Myocyte (in vitro differentiated cells): Measurements from ENCODE around the gene CRMP1. TPM values are rescaled to one million over a fixed set of nuclear protein-coding genes. Genes with fewer than 3 reads are reported as not detected.
"Not testable (repeated sequence)": the region's sequence is repeated elsewhere in the genome, so short reads cannot be mapped to it uniquely, and the experiment has no call there.

Experiments
- DNase-seq: peaks from one replicate; pipeline ENCODE4 v3.0.0-alpha.2; 2012; ENCODE audit warnings: low read depth
- total RNA-seq: library from RNA; depleted of rRNA; stranded (reverse); fragments of >200 nt; gene quantifications from 2 replicates; pipeline ENCODE4 v1.2.3, GENCODE V29; 2014

The CRMP1 gene
- total RNA-seq, 1 donor from 2014 or later = 23.6 TPM

DNA sequence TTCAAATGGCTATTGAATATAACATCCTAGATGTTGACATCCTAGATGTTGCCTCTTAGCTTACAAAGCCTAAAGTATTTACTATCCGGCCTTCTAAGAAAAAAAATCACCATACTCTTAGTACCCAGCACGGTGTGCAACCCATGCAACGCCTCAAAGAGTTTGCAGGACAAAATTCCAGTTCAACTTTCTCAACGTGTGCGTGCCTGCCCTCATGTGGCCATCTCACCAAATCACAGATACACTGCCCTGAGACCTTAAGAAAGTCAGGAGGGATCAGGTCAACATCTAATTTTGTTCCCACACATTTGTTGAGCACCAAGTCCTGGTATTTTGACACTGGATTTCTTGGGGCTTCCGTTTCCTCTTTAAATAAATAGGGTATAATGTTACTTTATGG, 68.3 kb downstream of the CRMP1 start:
- peak; percentile 73 for DNase-seq

DNA sequence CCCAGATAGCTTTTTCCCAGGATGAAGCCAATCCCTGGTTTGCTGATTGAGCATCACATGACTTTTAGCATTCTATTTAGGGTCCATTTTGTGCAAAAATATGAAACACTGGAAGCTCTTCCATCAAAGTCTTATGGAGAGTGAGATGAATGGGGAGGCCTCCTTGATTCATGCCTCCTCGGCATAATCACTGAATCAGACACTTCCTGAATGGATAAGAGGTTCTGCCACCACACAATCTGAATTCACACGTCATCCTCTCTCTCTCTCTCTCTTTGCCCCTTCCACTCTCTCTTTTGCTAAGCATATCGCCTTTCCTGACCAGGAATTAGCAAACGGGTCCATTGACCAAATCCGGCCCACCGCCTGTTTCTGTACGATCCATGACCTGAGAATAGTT, 68.7 kb downstream of the CRMP1 start:
- no peak for DNase-seq

DNA sequence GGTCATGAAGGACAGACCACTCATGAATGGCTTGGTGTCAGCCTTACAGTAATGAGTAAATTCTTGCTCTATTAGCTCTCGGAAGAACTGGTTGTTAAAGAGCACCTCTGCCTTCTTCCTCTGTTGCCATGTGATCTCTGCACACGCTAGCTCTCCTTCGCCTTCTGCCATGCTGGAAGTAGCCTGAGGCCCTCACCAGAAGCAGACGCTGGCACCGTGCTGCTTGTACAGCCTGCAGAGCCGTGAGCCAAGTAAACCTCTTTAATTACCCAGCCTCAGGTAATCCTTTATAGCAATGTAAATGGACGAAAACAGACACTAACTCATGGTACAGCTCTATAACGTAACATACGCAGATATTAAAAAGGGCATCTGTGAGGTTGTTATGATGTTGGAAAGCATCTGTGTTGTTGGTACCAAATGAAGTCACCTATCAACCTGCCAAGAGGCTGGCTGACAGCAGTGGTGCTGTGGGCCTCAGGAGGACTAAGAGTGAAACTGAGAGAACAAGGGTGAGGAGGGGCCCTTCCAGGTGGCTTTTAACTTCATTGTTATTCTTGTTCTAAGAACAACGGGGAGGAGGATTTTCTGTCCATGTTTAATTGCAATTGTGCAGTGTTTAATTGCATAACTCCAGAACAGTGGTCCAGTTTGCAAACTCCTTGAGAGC, 69.2 kb downstream of the CRMP1 start:
- DNase-seq = no peak

DNA sequence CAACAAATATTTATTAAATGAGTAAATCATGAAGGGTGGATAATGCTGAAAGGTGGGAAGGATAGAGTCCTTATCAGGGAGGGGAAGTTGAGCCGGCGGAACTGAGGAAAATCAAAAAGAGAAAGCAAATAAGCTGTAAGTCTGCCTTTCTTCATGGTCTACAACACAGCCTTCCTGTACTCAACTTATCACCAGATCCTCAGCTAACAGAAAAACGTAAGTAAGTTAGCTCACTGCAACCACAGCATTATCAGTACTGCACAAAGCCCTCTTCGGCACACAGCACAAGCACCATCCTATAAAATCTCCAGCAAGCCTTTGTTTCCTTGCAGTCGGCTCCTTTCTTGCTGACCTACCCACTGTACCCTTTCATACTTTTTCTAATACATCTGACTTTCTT, 70.3 kb downstream of the CRMP1 start:
- DNase-seq = no peak

DNA sequence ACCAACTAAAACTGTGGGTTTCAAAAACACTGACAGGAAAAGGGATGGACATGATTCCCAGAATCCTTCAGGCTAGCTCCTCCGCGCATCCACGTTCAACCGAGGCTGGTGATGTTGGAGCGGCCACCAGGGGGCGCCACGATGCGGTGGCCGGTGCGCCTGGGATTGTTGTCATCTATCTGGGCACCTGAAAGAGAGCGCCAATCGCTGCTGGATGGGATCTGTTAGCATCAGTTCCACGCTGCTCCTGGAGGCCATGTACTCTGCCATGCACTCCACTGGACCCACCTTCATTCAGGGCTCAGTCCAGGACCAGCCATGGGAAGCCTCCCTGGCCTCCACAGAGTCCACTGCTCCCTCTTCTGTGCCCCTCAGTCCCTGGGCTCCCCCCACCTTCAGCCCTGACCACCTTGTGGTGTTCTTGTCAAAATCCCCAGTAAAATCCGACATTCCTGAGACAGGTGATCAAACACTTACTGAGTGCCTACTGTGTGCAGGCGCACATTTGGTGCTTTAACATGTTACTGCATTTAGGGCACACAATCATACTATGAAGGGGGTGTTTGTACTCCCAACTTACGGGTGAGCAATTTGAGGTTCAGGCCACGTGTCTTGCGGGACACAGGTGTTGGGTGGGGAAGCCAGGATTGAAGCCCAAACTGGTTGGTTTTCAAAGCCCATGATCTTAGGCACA, 71.1 kb downstream of the CRMP1 start:
- no peak for DNase-seq

DNA sequence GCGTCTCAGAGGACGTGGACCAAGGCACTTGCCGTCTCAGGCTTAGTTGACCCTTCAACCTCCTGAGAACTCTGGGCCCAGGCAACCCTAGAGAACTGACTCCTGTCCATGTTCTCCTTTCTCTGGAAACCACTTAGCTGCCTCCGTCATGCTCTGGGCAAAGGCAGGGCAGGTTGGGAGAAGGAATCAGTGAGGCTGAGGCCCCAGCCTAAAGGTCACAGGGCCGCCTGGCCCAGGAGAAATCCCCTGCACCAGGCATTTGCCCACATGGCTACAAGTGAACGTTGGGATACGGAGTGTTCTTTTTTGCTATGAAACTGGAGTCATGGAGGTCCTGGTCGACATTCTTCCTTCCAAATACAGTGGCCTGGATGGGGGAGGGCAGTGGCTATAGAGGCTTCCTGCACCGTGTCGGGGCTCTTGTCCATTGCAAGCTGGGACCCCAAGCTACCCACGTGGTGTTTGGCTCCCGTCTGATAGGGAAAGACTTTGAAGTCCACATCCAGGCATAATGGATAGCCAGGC, 76.0 kb downstream of the CRMP1 start:
- no peak for DNase-seq

DNA sequence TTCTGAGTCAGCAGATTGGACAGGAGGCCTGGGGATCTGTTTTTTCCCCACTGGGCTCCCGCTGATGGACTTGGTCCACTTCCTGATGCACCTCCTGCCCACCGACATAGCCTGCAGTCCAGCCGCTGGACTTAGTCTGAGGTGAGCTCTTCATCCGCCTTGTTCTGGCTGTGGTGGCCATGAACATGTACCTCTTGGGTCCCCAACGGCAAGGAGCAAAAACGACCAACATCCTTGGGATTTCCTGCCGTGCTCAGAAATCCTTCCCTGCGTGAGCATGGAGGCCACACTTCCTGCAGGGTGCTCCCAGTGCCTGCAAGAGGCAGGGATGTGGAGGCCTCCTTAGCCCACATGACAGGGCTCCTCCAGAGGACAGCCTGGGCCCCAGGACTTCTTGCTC, 76.8 kb downstream of the CRMP1 start:
- DNase-seq = no peak

DNA sequence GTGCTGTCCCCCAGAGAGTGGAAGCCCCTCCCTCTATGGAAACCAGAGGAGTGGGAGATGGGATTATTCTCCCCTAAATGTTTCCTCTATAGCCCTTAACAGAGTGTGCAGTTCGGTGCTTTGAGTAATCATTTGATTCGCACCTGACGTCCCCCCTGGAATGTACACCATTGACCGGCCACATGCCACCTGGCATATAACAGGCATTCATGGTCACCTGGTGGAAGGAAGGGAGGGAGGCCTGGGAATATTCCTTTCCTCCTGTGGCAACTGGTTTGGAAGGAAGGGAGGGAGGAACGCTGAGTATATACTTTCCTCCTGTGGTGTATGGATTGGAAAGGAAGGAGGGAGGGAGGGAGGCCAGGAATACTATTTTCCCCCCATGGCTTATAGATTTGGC, 77.2 kb downstream of the CRMP1 start:
- DNase-seq = no peak

DNA sequence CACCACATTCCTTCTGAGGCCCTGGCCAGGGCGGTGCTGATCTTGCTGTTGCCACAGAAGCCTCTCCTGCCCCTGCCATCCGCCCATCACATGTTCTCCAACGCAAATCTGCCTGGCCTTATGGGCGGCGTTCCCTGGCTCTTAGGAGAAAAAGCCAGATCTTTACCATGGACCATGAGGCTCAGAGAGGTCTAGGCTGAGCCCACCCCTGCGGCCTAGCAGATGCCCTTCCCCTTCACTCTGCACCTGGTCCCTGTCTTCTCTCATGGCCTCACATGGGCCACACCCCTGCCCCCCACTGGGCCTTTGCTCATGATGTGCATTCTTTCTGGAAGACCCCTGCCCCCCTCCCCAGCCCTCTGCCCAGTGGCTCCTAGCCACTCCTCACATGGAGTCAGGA, 78.5 kb downstream of the CRMP1 start:
- no peak for DNase-seq

DNA sequence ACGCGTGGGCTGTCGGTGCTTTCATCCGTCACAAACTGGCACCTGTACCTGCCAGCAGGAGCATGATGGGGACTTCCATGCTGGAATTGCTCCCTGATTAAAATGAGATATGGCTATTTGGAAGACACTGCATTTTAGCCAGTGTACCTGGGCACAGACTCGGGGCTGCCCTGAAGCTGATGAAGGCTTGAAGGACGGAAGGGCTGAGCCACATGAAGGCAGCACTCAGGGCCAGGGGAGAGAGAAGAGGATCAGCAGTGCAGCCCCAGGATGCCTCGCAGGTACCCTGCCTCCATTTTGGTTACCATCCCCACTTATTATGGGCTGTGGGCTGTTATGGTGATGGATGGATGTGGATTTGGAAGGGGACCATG, 79.0 kb downstream of the CRMP1 start:
- no peak for DNase-seq

DNA sequence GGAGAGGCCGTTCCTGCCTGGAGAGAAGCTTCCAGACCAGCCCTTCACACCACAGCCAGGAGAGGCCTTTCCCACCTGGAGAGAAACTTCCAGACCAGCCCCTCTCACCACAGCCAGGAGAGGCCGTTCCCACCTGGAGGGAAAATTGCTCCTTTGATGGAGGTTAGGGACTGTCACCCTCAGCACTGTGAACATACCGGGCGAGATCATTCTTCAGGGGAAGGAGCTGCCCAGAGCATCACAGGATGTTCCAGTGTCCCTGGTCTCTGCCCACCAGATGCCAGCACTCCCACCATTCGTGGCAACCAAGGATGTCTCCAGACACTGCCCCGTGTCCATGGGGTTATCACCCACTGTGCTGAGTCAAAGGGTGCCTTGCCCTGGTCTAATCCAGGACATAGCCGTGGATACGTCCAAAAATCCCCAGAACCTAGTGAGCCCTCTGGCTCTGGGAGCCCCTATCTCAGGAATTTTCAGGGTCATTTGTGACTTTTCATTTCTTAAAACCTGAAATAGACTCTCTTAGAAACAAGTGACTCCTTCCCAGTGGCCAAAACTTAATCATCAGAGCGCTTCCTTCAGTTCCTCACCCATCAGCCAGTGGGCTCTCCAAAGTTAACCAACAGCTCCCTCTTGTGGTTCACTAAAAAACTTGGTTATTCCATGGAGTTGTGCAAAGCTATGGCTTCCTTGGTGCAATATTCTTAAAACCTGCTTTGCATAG, 80.2 kb downstream of the CRMP1 start:
- DNase-seq = peak; percentile 86

DNA sequence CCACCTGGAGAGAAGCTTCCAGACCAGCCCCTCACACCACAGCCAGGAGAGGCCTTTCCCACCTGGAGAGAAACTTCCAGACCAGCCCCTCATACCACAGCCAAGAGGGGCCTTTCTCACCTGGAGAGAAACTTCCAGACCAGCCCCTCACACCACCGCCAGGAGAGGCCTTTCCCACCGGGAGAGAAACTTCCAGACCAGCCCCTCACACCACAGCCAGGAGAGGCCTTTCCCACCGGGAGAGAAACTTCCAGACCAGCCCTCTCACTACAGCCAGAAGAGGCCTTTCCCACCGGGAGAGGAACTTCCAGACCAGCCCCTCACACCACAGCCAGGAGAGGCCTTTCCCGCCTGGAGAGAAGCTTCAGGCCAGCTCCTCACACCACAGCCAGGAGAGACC, 80.8 kb downstream of the CRMP1 start:
- not testable (repeated sequence) for DNase-seq

DNA sequence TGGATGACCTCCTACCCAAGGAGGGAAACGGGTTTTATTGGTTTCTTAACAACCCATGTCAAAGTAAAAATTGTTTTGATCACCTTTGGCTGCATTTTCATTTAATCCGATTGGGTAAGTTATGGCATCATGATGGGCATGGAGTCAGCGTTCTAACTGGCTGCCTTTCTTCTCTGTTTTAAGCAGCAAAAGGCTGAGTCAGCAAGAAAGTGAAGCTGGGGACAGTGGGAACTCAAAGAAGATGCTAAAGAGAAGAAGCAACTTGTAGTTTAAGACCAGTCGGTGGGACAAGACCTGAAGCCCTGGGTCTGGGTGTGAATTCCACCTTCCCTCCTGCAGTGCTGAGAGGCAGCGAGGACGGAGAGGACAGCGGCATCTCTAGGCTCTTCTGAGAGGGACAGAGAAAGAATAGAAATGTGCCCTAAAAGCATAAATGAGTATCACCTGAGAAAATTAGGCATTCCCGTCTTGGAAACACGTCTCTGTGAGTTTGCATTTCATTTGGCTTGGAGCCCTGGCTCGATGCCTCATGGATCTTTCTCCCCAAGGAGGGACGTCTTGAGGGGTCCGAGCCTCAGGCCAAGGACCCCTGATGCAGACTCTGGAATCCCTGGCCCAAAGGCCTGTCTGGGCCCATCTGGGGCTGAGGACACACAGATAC, 82.0 kb downstream of the CRMP1 start:
- no peak for DNase-seq

DNA sequence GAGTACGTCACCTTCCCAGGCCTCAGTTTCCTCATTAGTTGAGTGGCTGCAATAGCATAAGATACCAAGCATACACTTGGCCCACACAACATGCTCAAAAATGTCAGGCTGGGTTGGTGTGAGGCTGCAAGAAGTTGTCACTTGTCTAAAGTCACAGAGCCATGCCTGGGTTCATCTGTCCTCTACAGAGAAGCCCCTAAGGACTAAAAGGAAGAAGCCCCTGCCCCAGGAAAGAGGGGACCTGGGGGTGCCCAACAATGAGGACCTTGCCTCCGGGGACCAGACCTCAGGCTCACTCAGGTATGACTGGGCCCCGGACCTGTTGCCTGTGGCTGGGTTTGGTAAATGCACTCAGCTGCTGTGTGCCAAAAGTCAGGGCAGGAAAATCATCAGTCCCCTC, 82.7 kb downstream of the CRMP1 start:
- no peak for DNase-seq

DNA sequence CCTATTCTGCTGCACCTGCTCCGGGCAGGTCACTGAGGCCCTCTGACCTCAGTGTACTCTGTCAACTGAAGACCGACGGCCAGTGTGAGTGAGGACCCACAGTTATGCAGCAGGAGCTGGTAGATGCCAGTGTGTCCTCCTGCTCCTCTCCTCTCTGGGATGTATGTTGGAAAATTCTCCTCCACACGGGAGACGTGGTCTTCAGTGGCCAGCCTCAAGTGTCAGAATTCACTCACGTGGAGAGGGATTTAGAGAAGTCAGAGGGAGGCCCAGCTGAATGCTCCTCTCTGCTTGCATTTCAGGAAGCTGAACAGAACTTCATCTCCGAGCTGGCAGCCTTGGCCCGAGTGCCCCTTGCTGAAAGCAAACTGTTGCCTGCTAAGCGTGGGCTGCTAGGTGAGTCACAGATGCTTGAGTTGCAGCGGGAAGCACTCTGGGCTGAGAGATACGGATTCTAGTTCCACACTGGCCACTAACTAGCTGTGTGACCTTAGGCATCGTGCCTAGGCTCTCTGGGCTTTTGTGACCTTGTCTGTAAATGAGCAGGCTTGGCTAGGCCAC, 83.6 kb downstream of the CRMP1 start:
- DNase-seq = peak; percentile 33

DNA sequence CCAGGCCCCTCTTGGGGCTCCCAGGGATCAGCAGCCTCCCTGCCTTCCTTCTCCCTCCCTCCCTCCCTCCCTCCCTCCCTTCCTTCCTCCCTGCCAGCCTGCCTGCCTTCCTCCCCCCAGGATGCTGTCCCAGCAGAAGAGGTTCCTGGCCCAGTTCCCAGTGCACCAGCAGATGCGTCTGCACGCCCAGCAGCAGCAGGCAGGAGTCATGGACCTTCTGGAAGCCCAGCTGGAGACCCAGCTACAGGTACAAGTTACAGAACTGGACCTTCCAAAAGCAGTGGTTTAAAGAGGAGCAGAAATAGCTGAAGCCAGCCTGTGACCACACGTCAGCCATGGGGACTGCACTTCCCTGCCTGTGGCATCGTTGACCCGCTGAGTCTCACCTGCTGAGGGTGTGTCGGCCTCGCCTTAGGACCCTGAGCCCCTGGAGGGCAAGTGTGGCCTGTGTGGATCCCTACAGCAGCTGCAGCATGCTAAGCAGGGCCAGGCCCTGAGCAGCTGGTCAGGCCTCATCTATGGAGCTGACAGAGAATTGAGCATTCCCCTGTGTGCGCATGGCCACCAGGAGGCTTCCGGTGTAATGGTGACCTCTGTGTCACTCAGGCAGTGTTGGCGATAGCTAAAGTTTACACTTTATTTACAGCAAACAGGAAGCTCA, 84.7 kb downstream of the CRMP1 start:
- peak; percentile 92 for DNase-seq

DNA sequence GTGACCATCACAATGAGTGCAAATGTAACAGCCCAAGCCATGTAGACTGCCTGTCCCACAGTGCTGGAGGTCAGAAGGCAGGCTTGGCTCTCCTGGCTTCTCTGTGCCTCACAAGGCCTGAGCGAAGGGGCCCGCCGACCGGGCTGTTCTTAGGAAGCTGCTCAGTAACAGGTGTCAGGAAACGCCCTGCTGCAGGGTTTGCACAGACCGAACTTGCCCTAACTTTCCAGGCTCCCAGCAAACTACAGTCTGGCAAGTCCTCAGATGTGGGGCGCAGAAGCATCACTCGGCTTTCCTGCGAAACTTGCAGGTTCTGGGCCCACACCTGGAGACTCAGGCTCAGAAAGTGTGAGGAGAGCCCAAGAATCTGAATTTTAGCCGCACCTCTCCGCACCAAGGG, 87.6 kb downstream of the CRMP1 start:
- no peak for DNase-seq

DNA sequence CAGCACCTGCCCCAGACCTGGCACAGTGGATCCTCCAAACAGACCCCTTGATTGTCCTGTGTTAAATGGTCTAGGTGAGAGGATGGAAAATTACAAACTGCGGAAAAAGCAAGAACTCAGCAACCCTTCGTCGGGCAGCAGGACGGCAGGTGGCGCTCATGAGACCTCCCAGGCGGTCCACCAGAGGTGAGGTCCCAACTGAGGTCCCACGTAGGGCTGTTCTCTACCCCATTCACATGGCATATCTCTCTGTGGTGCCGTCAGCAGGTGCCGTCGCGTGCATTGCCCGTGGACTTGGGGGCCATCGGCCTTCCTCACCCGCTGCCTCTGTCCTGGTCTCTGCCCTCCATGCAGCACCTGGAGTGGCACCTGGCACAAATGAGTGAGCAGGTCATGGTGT, 88.2 kb downstream of the CRMP1 start:
- DNase-seq = no peak

DNA sequence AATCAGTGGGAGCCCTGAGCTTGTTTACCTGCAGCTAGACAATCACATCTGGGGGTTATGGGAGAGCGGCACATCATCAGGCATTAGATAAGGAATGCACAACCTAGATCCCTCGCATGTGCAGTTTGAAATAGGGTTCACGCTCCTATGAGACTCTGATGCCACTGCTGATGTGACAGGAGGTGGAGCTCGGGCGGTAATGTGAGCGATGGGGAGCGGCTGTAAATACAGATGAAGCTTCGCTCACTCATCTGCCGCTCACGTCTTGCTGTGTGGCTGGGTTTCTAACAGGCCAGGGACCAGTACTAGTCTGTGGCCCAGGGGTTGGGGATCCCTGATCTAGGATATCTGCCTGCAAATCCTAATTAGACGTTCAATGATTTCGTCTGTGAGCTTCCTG, 90.3 kb downstream of the CRMP1 start:
- DNase-seq = no peak

DNA sequence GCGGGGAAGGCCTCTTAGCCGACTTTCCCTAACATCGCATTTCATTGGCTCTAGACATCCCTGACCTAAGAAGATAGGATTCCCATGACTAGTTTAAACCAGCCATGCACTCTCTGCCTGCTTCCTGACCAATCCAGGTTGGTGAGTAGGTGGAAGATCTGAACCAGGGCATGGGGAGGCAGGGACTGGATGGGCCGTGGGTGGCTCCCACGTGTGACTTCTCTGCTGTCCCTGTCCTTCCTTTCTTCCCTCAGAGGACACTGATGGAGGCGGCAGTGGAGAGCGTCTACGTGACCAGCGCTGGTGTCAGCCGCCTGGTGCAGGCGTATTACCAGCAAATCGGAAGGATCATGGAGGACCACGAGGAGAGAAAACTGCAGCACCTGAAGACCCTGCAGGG, 91.2 kb downstream of the CRMP1 start:
- DNase-seq = no peak

DNA sequence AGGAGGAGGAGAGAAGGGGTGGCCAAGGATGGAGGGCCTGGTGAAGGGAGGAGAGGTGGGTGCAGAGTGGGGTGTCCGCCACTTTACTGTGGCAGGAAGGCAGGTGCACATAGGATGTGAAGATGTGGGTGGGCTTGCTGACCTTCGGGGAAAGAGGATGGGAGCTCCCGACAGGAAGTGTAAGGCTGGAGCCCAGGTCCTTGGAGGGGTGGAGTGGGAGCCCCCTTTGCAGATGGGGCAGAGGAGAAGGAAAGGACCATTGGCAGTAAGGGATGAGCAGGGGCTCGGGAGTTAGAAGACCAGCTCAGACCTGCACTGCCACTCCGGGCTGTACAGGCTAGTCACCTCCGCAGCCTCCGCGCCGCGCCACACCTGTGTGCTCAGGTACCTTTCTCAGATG, 92.4 kb downstream of the CRMP1 start:
- DNase-seq = no peak
